GM23338 (cell line): Measurements from ENCODE around the gene CTNNA2.

Experiments used
- CREB1 ChIP-seq: fragments of 250-450 bp; sonication (Bioruptor Pico); IDR thresholded peaks from 2 replicates; pipeline ENCODE4 v1.5.0; 2020; ENCODE audit warnings: low read depth, mild to moderate bottlenecking, moderate library complexity
- EZH2 ChIP-seq: fragments of 200-600 bp; sonication (generic); IDR thresholded peaks from one replicate; pipeline ENCODE4 v1.8.0; 2017; ENCODE audit warnings: antibody characterized with exemption, mild to moderate bottlenecking, low read depth; ENCODE audit not compliant: unreplicated experiment
- EZH2phosphoT487 ChIP-seq: fragments of 200-600 bp; sonication (generic); IDR thresholded peaks from one replicate; pipeline ENCODE4 v1.8.1; 2018; ENCODE audit warnings: antibody characterized with exemption; ENCODE audit not compliant: unreplicated experiment
- JUNB ChIP-seq: IDR thresholded peaks from one replicate; pipeline ENCODE4 v1.6.1; 2016; ENCODE audit warnings: antibody characterized with exemption; ENCODE audit not compliant: unreplicated experiment
- NANOG ChIP-seq: IDR thresholded peaks from 2 replicates; pipeline ENCODE4 v1.6.1; 2016; ENCODE audit warnings: antibody characterized with exemption, borderline replicate concordance
- POLR2AphosphoS5 ChIP-seq: IDR thresholded peaks from 2 replicates; pipeline ENCODE4 v1.6.1; 2016; ENCODE audit warnings: antibody characterized with exemption, low read depth
- STAT1 ChIP-seq: IDR thresholded peaks from one replicate; pipeline ENCODE4 v1.6.1; 2016; ENCODE audit warnings: antibody characterized with exemption; ENCODE audit not compliant: unreplicated experiment
- ZNF114 ChIP-seq: fragments of 250-450 bp; sonication (Bioruptor Pico); IDR thresholded peaks from 2 replicates; pipeline ENCODE4 v1.5.0; 2020; ENCODE audit warnings: mild to moderate bottlenecking, moderate library complexity
- ZNF331 ChIP-seq: fragments of 250-450 bp; sonication (Bioruptor Pico); IDR thresholded peaks from 2 replicates; pipeline ENCODE4 v1.5.0; 2020; ENCODE audit warnings: low read depth, mild to moderate bottlenecking, moderate library complexity
- TF ChIP-seq, protein P1 (sequence below), 2 experiments: fragments of 200-600 bp in 1 of 2; sonication (generic) in 1 of 2; conservative IDR thresholded peaks; 2 replicates each; pipeline versions ENCODE4 v1.5.1 to v1.6.1; 2016 to 2017; ENCODE audit warnings: antibody characterized with exemption in 2 of 2, low read depth in 2 of 2, mild to moderate bottlenecking in 2 of 2, moderate library complexity in 1 of 2
- TF ChIP-seq, protein P2 (sequence below): IDR thresholded peaks from one replicate; pipeline ENCODE4 v1.6.1; 2018; ENCODE audit warnings: antibody characterized with exemption; ENCODE audit not compliant: unreplicated experiment
- TF ChIP-seq, protein P3 (sequence below): IDR thresholded peaks from 2 replicates; pipeline ENCODE4 v1.6.1; 2016; ENCODE audit warnings: antibody characterized with exemption

DNA sequence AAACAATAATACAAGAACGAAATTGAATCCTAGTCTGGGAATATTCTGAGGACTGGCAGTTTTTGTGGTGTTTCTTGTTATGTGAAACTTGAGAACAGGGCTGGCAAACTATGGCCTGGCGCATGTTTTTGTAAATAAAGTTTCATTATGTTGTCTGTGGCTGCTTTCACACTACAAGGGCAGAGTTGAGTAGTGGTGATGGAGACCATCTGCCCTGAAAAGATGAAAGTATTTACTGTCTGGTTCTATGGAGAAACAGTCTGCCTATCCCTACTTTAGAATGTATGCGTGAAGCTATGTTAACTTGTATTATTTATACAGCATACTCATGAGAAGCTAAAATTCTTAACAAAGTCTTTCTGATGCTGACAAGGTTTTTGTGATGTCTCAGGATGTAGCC is 439.8 kb downstream of the CTNNA2 start:
- no peak for TF ChIP-seq EZH2
- TF ChIP-seq ZNF114 (CRISPR knock-in tag) = no peak
- TF ChIP-seq, protein P1, sequence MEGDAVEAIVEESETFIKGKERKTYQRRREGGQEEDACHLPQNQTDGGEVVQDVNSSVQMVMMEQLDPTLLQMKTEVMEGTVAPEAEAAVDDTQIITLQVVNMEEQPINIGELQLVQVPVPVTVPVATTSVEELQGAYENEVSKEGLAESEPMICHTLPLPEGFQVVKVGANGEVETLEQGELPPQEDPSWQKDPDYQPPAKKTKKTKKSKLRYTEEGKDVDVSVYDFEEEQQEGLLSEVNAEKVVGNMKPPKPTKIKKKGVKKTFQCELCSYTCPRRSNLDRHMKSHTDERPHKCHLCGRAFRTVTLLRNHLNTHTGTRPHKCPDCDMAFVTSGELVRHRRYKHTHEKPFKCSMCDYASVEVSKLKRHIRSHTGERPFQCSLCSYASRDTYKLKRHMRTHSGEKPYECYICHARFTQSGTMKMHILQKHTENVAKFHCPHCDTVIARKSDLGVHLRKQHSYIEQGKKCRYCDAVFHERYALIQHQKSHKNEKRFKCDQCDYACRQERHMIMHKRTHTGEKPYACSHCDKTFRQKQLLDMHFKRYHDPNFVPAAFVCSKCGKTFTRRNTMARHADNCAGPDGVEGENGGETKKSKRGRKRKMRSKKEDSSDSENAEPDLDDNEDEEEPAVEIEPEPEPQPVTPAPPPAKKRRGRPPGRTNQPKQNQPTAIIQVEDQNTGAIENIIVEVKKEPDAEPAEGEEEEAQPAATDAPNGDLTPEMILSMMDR (conservative IDR thresholded peaks at IDR 0.05; ENCODE audit: low read depth in 2 of 2) = no peak
- TF ChIP-seq, protein P2, sequence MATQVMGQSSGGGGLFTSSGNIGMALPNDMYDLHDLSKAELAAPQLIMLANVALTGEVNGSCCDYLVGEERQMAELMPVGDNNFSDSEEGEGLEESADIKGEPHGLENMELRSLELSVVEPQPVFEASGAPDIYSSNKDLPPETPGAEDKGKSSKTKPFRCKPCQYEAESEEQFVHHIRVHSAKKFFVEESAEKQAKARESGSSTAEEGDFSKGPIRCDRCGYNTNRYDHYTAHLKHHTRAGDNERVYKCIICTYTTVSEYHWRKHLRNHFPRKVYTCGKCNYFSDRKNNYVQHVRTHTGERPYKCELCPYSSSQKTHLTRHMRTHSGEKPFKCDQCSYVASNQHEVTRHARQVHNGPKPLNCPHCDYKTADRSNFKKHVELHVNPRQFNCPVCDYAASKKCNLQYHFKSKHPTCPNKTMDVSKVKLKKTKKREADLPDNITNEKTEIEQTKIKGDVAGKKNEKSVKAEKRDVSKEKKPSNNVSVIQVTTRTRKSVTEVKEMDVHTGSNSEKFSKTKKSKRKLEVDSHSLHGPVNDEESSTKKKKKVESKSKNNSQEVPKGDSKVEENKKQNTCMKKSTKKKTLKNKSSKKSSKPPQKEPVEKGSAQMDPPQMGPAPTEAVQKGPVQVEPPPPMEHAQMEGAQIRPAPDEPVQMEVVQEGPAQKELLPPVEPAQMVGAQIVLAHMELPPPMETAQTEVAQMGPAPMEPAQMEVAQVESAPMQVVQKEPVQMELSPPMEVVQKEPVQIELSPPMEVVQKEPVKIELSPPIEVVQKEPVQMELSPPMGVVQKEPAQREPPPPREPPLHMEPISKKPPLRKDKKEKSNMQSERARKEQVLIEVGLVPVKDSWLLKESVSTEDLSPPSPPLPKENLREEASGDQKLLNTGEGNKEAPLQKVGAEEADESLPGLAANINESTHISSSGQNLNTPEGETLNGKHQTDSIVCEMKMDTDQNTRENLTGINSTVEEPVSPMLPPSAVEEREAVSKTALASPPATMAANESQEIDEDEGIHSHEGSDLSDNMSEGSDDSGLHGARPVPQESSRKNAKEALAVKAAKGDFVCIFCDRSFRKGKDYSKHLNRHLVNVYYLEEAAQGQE = no peak
- TF ChIP-seq POLR2AphosphoS5 = no peak
- no peak for TF ChIP-seq EZH2phosphoT487
- TF ChIP-seq CREB1 (CRISPR knock-in tag) = no peak
- TF ChIP-seq, protein P3, sequence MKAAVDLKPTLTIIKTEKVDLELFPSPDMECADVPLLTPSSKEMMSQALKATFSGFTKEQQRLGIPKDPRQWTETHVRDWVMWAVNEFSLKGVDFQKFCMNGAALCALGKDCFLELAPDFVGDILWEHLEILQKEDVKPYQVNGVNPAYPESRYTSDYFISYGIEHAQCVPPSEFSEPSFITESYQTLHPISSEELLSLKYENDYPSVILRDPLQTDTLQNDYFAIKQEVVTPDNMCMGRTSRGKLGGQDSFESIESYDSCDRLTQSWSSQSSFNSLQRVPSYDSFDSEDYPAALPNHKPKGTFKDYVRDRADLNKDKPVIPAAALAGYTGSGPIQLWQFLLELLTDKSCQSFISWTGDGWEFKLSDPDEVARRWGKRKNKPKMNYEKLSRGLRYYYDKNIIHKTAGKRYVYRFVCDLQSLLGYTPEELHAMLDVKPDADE = no peak
- TF ChIP-seq STAT1 = no peak
- no peak for TF ChIP-seq JUNB
- TF ChIP-seq ZNF331 (CRISPR knock-in tag) = no peak
- TF ChIP-seq NANOG = no peak
